Amygdala (tissue), 56 donors: ENCODE results near the gene NAA10.

Experiments used
- DNase-seq, 56 donors: peaks; one replicate each; lab custom pipeline; 2025; lab: John Stamatoyannopoulos, UW

The NAA10 gene

GRCh38 chrX:153967536-153968224 lies 32.8 kb upstream of the NAA10 start:
- no peak for DNase-seq

GRCh38 chrX:153966841-153967535 lies 32.2 kb upstream of the NAA10 start:
- no peak for DNase-seq

GRCh38 chrX:153966283-153966688 lies 31.4 kb upstream of the NAA10 start:
- peak in 13 of 56 donors; percentile 0 to 39 (median 18) for DNase-seq

- no peak for DNase-seq
These were observed 30.6 kb upstream of the NAA10 start for GRCh38 chrX:153965406-153965805.

GRCh38 chrX:153964105-153964504 lies 29.3 kb upstream of the NAA10 start:
- DNase-seq, result no peak

GRCh38 chrX:153963546-153963945 lies 28.7 kb upstream of the NAA10 start:
- peak in 4 of 56 donors; percentile 2 to 15 (median 10) for DNase-seq

- no peak for DNase-seq
These were observed 26.5 kb upstream of the NAA10 start for GRCh38 chrX:153961292-153961691.

- DNase-seq, result no peak
These were observed 25.9 kb upstream of the NAA10 start for GRCh38 chrX:153960786-153961185.

- no peak for DNase-seq
These were observed 25.2 kb upstream of the NAA10 start for GRCh38 chrX:153960077-153960476.

- no peak for DNase-seq
These were observed 24.8 kb upstream of the NAA10 start for GRCh38 chrX:153959649-153960048.

- DNase-seq, result no peak
These were observed 23.8 kb upstream of the NAA10 start for GRCh38 chrX:153958605-153959004.

GRCh38 chrX:153957224-153957623 lies 22.4 kb upstream of the NAA10 start:
- DNase-seq, result no peak

GRCh38 chrX:153956044-153956907 lies 21.4 kb upstream of the NAA10 start:
- no peak for DNase-seq

GRCh38 chrX:153955228-153955732 lies 20.4 kb upstream of the NAA10 start:
- DNase-seq, result no peak

- DNase-seq, result no peak
These were observed 19.9 kb upstream of the NAA10 start for GRCh38 chrX:153954558-153955227.

- DNase-seq, result no peak
These were observed 19.2 kb upstream of the NAA10 start for GRCh38 chrX:153953892-153954557.

- peak in 40 of 56 donors; percentile 9 to 81 (median 34) for DNase-seq
These were observed 18.5 kb upstream of the NAA10 start for GRCh38 chrX:153953342-153953830.

GRCh38 chrX:153952373-153953026 lies 17.7 kb upstream of the NAA10 start:
- DNase-seq, result no peak
